AG09309 (cell line): ENCODE results near the gene SAMD9.

ENCODE experiments used
- DNase-seq: peaks from one replicate; pipeline ENCODE4 v3.0.0-alpha.2; 2010; ENCODE audit warnings: low read depth
- H3K4me3 ChIP-seq: 2 replicates; pipeline ENCODE4 v1.5.1; 2011; ENCODE audit warnings: mild to moderate bottlenecking, low read depth, low read length, moderate library complexity; ENCODE audit not compliant: control insufficient read depth
- TF ChIP-seq, protein P1 (sequence below): IDR thresholded peaks from 2 replicates; pipeline ENCODE4 v1.5.1; 2011; ENCODE audit warnings: mild to moderate bottlenecking, low read depth, low read length, inconsistent platforms; ENCODE audit not compliant: insufficient read depth, control insufficient read depth; ENCODE audit errors: missing control alignments

Gene SAMD9

DNA sequence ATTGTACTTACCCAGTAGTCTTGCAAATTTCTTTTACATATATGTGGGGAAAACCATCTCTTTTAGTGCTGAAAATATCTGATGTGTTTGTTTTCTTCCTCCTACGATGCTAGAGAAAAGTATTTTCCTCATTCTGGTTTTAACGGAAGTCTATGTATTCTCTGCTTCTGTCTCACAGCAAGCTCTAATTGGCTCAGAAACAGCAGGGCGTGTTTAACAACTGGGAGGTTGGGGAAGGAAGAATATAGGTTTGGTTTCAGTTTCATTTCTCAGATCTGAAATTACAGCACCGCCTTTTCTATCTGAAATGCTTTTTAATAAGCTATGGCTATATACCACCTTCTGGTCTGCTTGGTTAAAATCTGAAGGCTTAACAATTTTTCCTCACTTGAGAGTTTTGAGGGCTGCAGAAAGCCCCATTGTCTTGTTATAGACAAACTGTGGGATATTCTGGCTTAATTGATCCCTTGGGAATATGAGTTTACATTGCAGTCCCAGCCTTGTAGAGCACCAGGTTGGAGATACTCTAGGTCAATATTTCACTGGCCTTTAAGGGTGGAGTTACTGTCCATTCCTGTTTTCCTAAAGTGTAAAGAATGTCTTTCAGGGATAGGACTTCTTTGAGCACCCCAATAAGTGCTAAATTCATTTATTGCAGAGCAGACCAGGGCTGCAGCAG is at the start of gene SAMD9:
Gene SAMD9, minus strand, starts transcription at position 128 of the 679 bp plus-strand sequence. CDS start 11,882 bp downstream, outside the sequence.
- TF ChIP-seq, protein P1, sequence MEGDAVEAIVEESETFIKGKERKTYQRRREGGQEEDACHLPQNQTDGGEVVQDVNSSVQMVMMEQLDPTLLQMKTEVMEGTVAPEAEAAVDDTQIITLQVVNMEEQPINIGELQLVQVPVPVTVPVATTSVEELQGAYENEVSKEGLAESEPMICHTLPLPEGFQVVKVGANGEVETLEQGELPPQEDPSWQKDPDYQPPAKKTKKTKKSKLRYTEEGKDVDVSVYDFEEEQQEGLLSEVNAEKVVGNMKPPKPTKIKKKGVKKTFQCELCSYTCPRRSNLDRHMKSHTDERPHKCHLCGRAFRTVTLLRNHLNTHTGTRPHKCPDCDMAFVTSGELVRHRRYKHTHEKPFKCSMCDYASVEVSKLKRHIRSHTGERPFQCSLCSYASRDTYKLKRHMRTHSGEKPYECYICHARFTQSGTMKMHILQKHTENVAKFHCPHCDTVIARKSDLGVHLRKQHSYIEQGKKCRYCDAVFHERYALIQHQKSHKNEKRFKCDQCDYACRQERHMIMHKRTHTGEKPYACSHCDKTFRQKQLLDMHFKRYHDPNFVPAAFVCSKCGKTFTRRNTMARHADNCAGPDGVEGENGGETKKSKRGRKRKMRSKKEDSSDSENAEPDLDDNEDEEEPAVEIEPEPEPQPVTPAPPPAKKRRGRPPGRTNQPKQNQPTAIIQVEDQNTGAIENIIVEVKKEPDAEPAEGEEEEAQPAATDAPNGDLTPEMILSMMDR = no peak
- peak; percentile 57 for DNase-seq
- H3K4me3 ChIP-seq = peak within 1 kb of the TSS; percentile 47

DNA sequence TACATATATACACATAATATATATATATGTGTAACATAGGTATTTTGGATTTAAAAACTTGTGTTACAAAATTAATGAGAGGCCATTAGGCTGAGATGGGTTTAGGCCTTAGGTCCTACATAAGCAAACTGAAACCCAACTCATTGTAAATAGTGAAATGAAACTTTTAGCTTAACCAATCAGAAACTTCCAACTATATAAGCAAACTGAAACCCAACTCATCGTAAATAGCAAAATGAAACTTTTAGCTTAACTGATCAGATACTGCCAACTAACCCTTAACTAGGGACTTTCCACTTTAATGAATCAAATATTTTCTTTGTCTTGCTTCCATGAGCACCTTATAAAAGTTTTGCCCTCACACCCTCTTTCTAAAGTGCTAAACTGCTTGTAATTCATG is 47.7 kb upstream of the SAMD9 start:
- H3K4me3 ChIP-seq = no peak overlapping the region
- no peak for DNase-seq
- TF ChIP-seq, protein P1 = no peak

DNA sequence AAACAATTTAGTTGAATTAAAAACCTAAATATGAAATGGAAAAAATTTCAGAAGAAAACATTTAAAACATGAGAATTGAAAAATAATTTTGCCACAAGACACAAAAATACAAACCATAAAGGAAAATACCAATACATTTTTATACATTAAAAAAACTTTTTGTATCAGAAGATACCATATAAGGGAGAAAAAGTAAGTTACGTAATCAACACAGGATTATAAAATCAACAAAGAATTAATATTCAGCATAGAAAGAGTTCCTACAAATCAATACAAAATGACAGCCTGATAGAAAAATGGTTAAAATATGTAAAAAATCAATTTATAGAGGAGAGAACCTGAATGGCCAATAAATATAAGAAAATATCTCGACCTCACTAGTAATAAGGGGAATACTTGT is 47.0 kb upstream of the SAMD9 start:
- no peak overlapping the region for H3K4me3 ChIP-seq
- DNase-seq = no peak

DNA sequence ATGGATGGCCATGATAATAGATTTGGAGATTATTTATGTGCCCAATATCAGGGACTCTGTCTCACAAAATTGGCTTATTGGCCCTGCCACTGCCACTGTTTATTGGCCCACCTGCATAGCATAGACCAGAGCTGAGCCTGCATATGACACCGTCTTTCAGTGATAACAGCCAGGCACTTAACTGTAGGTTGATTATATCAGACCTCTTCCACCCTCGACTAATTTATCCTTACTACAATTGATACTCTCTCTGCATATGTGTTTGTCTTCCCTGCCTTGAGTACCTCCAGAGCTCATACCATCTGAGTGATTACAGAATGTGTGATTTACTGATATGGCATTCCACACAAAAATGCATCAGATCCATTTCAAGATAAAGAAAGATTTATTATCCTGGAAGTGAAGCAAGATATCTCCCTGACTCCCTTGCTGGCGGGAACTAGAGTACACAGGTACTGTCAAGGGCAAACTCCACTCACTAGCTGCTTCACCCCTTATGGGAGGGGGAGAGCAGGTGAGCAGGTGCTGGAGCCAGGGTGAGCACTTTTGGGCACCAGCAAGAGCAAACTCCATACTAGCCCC is 43.5 kb upstream of the SAMD9 start:
- DNase-seq = no peak
- H3K4me3 ChIP-seq = no peak overlapping the region
- TF ChIP-seq, protein P1 = no peak

More for the DNA sequence above, 47.0 kb upstream of the SAMD9 start:
- TF ChIP-seq, protein P1 = no peak

DNA sequence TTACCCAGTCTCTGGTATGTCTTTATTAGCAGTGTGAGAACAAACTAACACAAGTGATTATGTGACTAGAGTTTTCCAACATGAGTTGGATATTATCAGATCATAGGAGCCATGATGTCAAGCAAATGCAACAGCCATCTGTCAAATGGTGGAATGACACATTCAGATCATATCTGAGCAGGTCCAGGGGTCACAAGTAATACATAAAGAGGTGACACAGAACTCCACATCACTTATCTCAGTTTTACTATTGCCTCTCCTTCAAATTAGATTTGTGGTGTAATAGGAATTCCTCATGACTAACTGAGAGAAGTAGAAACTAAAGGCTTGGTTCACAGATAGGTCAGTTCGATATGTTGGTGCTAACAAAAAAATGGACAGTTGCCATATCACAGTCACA is 42.6 kb upstream of the SAMD9 start:
- DNase-seq = no peak
- H3K4me3 ChIP-seq = no peak overlapping the region
- TF ChIP-seq, protein P1 = no peak

DNA sequence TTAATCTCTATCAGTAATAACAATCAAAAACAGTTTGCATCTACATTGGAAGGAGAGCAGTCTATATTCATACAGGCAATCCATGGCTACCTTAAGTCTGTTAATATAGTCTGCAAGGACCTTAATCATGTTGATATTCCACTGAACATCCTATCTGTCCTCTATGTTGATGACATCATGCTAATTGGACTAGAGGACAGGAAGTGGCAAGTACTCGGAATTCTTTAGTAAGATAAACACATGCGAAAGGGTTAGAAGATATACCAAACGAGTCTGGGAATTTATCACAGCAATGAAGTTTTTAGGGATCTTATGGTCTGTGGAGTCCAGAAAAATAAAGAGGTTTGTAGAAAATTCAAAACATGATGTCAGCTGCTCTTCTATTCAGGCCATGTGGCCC is 41.7 kb upstream of the SAMD9 start:
- H3K4me3 ChIP-seq = no peak overlapping the region
- no peak for DNase-seq
- TF ChIP-seq, protein P1 = no peak
